HG03196 (cell line): Measurements from ENCODE around the gene DNAAF5.
A peak's percentile ranks its signal among the peaks of the same experiment; 100 is the strongest.
"Not testable (repeated sequence)": the region's sequence is repeated elsewhere in the genome, so short reads cannot be mapped to it uniquely, and the experiment has no call there.

Experiments used
- ATAC-seq: cut with Tn5 transposase; IDR thresholded peaks from one replicate; pipeline ENCODE4 v1.9.1; 2021; ENCODE audit not compliant: unreplicated experiment

Gene DNAAF5

GRCh38 chr7:802500-803242, 76.2 kb downstream of the DNAAF5 start:
- ATAC-seq, result no peak

GRCh38 chr7:803243-803635, 76.7 kb downstream of the DNAAF5 start:
- no peak for ATAC-seq

DNA sequence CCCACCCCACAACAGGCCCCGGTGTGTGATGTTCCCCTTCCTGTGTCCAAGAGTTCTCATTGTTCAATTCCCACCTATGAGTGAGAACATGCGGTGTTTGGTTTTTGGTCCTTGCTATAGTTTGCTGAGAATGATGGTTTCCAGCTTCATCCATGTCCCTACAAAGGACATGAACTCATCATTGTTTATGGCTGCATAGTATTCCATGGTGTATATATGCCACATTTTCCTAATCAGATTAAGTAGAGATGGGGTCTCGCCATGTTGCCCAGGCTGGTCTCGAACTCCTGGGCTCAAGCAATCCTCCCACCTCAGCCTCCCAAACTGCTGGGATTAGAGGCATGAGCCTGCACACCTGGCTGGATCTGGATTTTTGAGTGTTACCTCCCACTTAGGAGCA, 77.3 kb downstream of the DNAAF5 start:
- not testable (repeated sequence) for ATAC-seq

- ATAC-seq, result no peak
Observed at GRCh38 chr7:805261-805660, 78.8 kb downstream of the DNAAF5 start.

- ATAC-seq, result no peak
Observed at GRCh38 chr7:815284-816216, 89.1 kb downstream of the DNAAF5 start.

GRCh38 chr7:816300-816750, 89.8 kb downstream of the DNAAF5 start:
- peak; percentile 85 for ATAC-seq

GRCh38 chr7:816751-817671, 90.5 kb downstream of the DNAAF5 start:
- peak; percentile 14 for ATAC-seq

GRCh38 chr7:818031-818699, 91.7 kb downstream of the DNAAF5 start:
- no peak for ATAC-seq

GRCh38 chr7:820341-820740, 93.8 kb downstream of the DNAAF5 start:
- no peak for ATAC-seq

DNA sequence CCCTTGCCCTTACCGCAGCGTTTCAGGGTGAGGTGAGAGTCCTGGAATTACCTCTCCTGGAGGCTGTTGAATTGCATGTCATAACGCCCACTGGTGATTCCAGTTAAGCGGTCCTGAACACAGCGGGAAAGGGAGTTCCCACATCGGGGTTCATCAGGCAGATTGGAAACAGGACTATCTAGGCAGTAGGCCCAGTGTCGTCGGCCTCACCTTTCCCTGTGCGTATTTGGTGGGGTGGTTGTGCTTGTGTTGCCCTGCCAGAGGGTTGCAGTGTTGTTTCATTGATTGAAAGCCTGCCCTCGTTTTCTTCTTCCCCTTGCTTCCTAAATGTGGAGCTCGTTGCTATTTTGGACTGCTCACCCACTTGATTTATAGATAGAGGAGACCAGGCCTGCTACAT, 95.2 kb downstream of the DNAAF5 start:
- no peak for ATAC-seq

- no peak for ATAC-seq
Observed at GRCh38 chr7:822692-823276, 96.3 kb downstream of the DNAAF5 start.

GRCh38 chr7:823649-824048, 97.2 kb downstream of the DNAAF5 start:
- no peak for ATAC-seq

GRCh38 chr7:824081-824480, 97.6 kb downstream of the DNAAF5 start:
- ATAC-seq, result no peak

- ATAC-seq, result no peak
Observed at GRCh38 chr7:824664-825063, 98.2 kb downstream of the DNAAF5 start.

DNA sequence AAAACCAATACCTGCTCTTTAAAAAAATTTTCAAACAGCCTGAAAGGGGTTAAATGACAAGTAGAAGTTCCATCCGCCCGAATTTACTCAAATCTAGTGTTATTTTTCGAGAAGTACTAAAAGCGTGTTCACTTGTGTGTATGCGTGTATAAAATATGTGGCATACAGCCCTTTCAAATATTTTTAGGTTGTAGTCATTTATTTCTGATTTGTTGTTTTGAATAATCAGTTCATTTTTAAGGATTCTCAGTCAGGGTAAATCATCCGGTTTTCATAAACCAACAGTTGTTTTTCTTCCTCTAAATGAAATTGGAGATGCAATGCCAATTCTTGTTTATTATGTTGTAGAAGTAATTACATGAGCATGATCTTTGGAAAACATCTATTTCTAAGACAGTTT, 98.9 kb downstream of the DNAAF5 start:
- ATAC-seq, result no peak

DNA sequence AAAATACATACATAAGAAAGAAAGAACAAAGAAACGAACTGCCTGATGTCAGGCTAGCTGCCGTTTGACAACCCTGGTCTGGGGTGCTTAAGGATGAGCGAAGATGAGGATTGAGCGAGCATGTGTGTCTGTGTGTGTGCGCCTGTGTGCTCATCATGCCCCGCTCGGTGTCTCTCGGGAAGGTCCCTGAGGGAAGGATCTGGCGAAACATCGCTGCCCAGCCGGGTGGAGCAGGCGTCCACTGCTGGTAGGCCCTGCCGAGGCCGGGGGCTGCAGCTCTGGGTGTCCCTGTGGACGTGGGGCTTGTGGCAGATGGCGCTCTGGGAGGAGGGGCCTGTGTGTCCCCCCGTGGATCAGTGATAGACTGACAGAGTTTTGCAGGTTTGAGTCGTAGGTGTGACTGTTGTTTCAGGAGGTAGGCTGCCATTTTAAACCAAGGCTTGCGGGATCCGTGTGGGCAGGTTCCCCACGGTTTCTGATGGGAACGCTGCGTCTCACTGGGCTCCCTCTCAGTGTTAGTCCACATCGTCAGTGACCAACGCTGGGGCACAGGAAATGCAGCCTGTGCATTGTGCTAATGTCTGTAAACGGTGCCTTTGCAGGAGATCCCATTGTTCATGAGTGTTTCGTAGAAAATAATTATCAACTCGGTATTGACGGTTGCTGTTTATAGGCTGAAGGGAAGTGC, 99.9 kb downstream of the DNAAF5 start:
- ATAC-seq, result no peak

- no peak for ATAC-seq
Observed at GRCh38 chr7:828793-829561, 102.5 kb downstream of the DNAAF5 start.

GRCh38 chr7:830069-830468, 103.6 kb downstream of the DNAAF5 start:
- no peak for ATAC-seq
